Measurements from ENCODE around the gene MIS12.

MIS12 gene

DNA sequence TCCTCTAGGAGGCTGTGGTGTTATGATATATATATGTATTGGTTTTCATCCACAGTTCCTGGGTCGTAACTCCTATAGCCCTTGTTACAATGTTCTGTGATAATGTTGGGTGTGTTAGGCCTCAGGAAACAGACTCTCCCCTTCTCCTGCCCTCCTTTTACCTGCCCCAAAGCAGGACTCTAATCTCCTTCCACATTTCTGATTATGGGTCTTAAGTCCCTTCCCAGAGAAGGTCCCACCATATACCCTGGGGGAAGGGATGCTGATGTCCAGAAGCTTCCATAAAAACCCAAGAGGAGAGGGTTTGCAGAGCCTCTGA, 47.0 kb upstream of the MIS12 start:
- Histone ChIP-seq H3K4me1 (ENCODE audit: insufficient read depth, low read length) (peaks cover 38% of the 10 kb centered on the region), H3K27me3 (ENCODE audit: insufficient read depth, low read length, poor library complexity) (no peaks in the 10 kb centered on the region), H3K9me3 (ENCODE audit: insufficient read depth, low read length, severe bottlenecking) (no peaks in the 10 kb centered on the region), H3K9ac (ENCODE audit: low read depth, low read length) (peak overlapping the region; percentile 82), H3K79me2 (ENCODE audit: insufficient read depth, low read length) (peaks cover 52% of the 10 kb centered on the region), H3K36me3 (ENCODE audit: insufficient read depth, low read length) (peaks cover 61% of the 10 kb centered on the region), H3K4me2 (ENCODE audit: insufficient read depth, low read length) (peak overlapping the region; percentile 82), H2AFZ (ENCODE audit: low read depth, low read length) (peak overlapping the region; percentile 98), H4K20me1 (ENCODE audit: insufficient read depth, low read length) (peaks cover 15% of the 10 kb centered on the region), H3K27ac (ENCODE audit: low read length) (peak overlapping the region; percentile 91), H3K4me3 (ENCODE audit: low read depth in 1 of 2, low read length in 2 of 2) (peak overlapping the region; percentile 26 to 84; a peak in 3 of 4 replicates)
- ATAC-seq (ENCODE audit: insufficient read depth, low read depth), result no peak; the same call in 2 of the 3 replicates
- TF ChIP-seq, protein P1, sequence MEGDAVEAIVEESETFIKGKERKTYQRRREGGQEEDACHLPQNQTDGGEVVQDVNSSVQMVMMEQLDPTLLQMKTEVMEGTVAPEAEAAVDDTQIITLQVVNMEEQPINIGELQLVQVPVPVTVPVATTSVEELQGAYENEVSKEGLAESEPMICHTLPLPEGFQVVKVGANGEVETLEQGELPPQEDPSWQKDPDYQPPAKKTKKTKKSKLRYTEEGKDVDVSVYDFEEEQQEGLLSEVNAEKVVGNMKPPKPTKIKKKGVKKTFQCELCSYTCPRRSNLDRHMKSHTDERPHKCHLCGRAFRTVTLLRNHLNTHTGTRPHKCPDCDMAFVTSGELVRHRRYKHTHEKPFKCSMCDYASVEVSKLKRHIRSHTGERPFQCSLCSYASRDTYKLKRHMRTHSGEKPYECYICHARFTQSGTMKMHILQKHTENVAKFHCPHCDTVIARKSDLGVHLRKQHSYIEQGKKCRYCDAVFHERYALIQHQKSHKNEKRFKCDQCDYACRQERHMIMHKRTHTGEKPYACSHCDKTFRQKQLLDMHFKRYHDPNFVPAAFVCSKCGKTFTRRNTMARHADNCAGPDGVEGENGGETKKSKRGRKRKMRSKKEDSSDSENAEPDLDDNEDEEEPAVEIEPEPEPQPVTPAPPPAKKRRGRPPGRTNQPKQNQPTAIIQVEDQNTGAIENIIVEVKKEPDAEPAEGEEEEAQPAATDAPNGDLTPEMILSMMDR (IDR thresholded peaks at IDR 0.05; ENCODE audit: borderline replicate concordance, extremely low read depth, low read length, poor library complexity, severe bottlenecking), result no peak
- TF ChIP-seq EZH2 (IDR thresholded peaks at IDR 0.05; ENCODE audit: borderline replicate concordance, low read depth, low read length, severe bottlenecking), result no peak
- no peak for DNase-seq

DNA sequence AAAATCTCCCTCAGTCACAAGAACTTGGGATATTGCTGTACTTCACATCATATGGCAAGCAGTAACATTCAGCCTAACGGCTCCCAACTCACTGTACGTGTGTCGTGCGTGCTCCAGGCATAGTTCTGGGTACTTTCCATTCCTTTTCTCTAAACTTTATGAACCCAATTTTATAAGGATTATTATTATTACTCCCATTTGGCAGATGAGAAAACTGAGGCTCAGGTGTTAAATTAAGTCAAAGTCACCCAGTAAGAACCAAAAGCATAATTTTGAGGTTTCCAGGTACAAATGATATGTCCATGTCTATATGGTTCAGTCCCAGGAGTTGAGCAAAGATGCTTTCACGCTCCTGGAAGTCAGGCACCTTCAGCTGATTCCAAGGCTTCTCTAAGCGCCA, 42.6 kb upstream of the MIS12 start:
- no peak overlapping the region for H3K27ac ChIP-seq (ENCODE audit: low read length)
- no peak overlapping the region for H2AFZ ChIP-seq (ENCODE audit: low read depth, low read length)
- no peak overlapping the region for H3K9ac ChIP-seq (ENCODE audit: low read depth, low read length)
- peaks cover 8% of the 10 kb centered on the region for H3K4me1 ChIP-seq (ENCODE audit: insufficient read depth, low read length)
- ATAC-seq (ENCODE audit: insufficient read depth, low read depth), result no peak
- H3K9me3 ChIP-seq (ENCODE audit: insufficient read depth, low read length, severe bottlenecking), result no peaks in the 10 kb centered on the region
- peaks cover 6% of the 10 kb centered on the region; the same call in 1 of the 2 replicates for H4K20me1 ChIP-seq (ENCODE audit: insufficient read depth, low read length)
- no peak overlapping the region for H3K4me3 ChIP-seq (ENCODE audit: low read depth in 1 of 2, low read length in 2 of 2)
- TF ChIP-seq, protein P1 (IDR thresholded peaks at IDR 0.05; ENCODE audit: borderline replicate concordance, extremely low read depth, low read length, poor library complexity, severe bottlenecking), result no peak
- no peak overlapping the region for H3K4me2 ChIP-seq (ENCODE audit: insufficient read depth, low read length)
- H3K36me3 ChIP-seq (ENCODE audit: insufficient read depth, low read length), result peaks cover 64% of the 10 kb centered on the region
- no peaks in the 10 kb centered on the region for H3K27me3 ChIP-seq (ENCODE audit: insufficient read depth, low read length, poor library complexity)
- peaks cover 12% of the 10 kb centered on the region for H3K79me2 ChIP-seq (ENCODE audit: insufficient read depth, low read length)
- DNase-seq, result no peak

DNA sequence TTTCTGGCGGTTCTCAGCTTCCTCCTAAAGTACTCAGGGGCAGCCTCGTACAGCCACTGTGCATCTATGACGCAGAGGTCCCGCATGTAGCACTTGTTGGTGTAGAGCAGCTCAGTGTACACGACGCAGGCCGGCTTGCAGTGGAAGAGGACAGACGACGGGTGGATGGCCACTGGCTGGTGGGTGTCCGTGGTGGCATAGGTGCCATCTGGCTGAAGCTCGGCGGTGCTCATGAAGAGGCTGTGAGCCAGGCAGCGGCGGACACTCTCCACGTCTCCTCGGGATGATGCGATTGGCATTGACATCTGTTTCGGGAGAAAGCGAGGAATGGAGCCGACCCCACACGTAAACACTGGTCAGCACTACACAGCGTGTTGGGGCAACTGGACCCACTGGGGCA, 42.2 kb upstream of the MIS12 start:
- Histone ChIP-seq H2AFZ (ENCODE audit: low read depth, low read length) (no peak overlapping the region), H3K36me3 (ENCODE audit: insufficient read depth, low read length) (peaks cover 68% of the 10 kb centered on the region), H3K4me2 (ENCODE audit: insufficient read depth, low read length) (no peak overlapping the region), H3K27me3 (ENCODE audit: insufficient read depth, low read length, poor library complexity) (no peaks in the 10 kb centered on the region), H3K27ac (ENCODE audit: low read length) (no peak overlapping the region), H4K20me1 (ENCODE audit: insufficient read depth, low read length) (peaks cover 6% of the 10 kb centered on the region; the same call in 1 of the 2 replicates), H3K9me3 (ENCODE audit: insufficient read depth, low read length, severe bottlenecking) (no peaks in the 10 kb centered on the region), H3K79me2 (ENCODE audit: insufficient read depth, low read length) (peaks cover 9% of the 10 kb centered on the region), H3K4me3 (ENCODE audit: low read depth in 1 of 2, low read length in 2 of 2) (no peak overlapping the region), H3K4me1 (ENCODE audit: insufficient read depth, low read length) (peaks cover 6% of the 10 kb centered on the region), H3K9ac (ENCODE audit: low read depth, low read length) (no peak overlapping the region)
- TF ChIP-seq, protein P1 (IDR thresholded peaks at IDR 0.05; ENCODE audit: borderline replicate concordance, extremely low read depth, low read length, poor library complexity, severe bottlenecking), result no peak
- no peak for TF ChIP-seq EZH2 (IDR thresholded peaks at IDR 0.05; ENCODE audit: borderline replicate concordance, low read depth, low read length, severe bottlenecking)
- ATAC-seq (ENCODE audit: insufficient read depth, low read depth) (no peak), DNase-seq (no peak)

DNA sequence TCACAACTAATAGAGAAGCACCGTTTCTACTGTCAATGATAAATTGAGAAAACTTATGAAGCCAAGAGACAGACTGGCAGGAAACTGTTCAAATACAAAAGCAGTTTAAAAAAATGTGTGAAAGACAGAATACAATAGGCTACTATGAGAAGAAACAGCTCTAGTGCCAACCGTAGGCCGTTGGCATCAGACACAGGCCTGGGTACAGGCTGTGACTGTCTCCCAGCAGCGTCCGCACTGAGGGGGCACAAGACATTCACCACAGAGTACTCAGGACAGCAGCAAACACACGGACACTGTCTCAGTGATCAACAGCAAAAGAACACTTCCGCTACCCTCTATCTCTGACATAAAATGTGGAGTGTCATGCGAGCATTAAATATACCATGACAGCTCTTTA, 39.6 kb upstream of the MIS12 start:
- peaks cover 6% of the 10 kb centered on the region; the same call in 1 of the 2 replicates for H4K20me1 ChIP-seq (ENCODE audit: insufficient read depth, low read length)
- H3K4me3 ChIP-seq (ENCODE audit: low read depth in 1 of 2, low read length in 2 of 2), result no peak overlapping the region
- peaks cover 7% of the 10 kb centered on the region; the same call in 1 of the 2 replicates for H3K79me2 ChIP-seq (ENCODE audit: insufficient read depth, low read length)
- H3K4me1 ChIP-seq (ENCODE audit: insufficient read depth, low read length), result no peaks in the 10 kb centered on the region
- no peaks in the 10 kb centered on the region for H3K9me3 ChIP-seq (ENCODE audit: insufficient read depth, low read length, severe bottlenecking)
- peaks cover 86% of the 10 kb centered on the region for H3K36me3 ChIP-seq (ENCODE audit: insufficient read depth, low read length)
- H3K27ac ChIP-seq (ENCODE audit: low read length), result no peak overlapping the region
- H3K27me3 ChIP-seq (ENCODE audit: insufficient read depth, low read length, poor library complexity), result no peaks in the 10 kb centered on the region
- no peak for TF ChIP-seq EZH2 (IDR thresholded peaks at IDR 0.05; ENCODE audit: borderline replicate concordance, low read depth, low read length, severe bottlenecking)
- TF ChIP-seq, protein P1 (IDR thresholded peaks at IDR 0.05; ENCODE audit: borderline replicate concordance, extremely low read depth, low read length, poor library complexity, severe bottlenecking), result no peak
- ATAC-seq (ENCODE audit: insufficient read depth, low read depth) (no peak), DNase-seq (no peak)
- H2AFZ ChIP-seq (ENCODE audit: low read depth, low read length), result no peak overlapping the region
- H3K9ac ChIP-seq (ENCODE audit: low read depth, low read length), result no peak overlapping the region
- H3K4me2 ChIP-seq (ENCODE audit: insufficient read depth, low read length), result no peak overlapping the region

Data from DND-41 (cell line).